Activated CD8-positive, alpha-beta memory T cell treated with anti-CD3 and anti-CD28 coated beads for 1 hour (primary cell): Measurements from ENCODE around the gene ECEL1.
A peak's percentile ranks its signal among the peaks of the same experiment; 100 is the strongest.

ENCODE experiments used
- DNase-seq, 2 donors: peaks; one replicate each; pipeline ENCODE4 v3.0.0-alpha.2; 2020; ENCODE audit warnings: low read depth in 1 of 2; ENCODE audit errors: extremely low read depth in 1 of 2

ECEL1 gene

DNA sequence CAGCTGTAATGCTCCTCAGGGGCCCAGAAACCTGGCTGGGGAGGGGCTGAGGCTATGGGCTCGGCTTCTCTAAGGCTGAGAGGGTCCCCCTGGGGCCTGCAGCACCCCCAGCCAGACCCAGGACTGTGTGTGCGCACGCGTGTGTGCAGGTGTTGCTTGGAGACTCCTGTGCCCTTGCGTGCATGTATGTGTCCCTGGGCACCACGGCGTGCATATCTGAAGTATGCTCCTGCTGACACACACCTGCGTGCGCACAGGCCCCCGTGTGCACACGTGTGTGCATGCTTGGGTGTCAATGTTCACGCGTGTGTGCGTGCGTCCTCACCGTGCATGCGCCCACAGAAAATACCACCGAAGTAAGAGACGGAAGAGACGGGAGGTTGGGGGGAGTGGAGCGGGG lies 14.9 kb upstream of the ECEL1 start:
- peak in 1 of 2 donors; percentile 14 for DNase-seq

DNA sequence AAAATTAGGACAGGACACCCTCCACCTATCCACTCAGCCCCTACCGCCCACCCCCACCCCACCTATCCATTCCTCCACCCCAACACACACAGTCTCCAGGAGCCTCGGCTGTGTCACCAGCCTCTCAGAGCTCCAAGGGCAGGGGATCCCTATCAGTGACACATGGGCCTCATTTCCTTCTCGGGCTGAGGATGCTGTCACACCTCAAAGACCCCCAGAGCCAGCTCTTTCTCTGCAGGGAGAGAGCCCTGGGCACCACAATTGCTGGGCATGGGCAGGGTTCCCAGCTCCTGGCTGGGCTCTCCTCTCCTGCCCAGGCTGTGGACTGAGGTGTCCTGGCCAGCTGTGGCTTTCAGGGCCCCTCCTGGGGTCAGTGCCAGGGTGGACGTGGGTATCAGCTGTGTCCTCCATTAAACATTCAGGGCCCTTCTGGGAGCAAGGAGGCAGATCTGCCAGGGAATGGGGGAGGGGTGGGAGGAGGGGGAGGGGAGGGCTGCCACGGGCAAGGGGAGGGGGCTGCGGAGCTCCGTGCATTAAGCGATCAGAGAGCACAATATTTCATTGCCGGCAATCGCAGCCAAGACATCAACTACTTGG lies 14.3 kb upstream of the ECEL1 start:
- no peak for DNase-seq

DNA sequence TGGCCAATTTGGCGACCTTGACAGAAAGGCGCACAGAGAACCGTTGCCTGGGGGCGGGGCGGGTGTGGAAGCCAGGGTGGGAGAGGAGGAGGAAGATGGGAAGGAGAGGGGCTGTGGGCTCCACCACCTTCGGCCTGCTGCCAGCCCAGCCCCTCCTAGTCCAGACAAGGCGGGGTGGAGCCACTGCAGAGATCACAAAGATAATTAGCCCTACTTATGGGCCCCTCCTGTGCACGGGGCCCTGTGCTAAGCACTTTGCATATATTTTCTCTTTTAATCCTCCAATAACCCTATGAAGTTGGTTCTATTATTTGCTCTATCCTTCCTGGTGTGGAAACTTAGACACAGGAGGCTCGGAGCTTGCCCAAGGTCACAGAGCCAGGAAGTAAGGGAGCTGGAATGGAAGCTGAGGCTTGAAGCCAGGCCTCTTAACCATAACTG lies 13.7 kb upstream of the ECEL1 start:
- DNase-seq = no peak

DNA sequence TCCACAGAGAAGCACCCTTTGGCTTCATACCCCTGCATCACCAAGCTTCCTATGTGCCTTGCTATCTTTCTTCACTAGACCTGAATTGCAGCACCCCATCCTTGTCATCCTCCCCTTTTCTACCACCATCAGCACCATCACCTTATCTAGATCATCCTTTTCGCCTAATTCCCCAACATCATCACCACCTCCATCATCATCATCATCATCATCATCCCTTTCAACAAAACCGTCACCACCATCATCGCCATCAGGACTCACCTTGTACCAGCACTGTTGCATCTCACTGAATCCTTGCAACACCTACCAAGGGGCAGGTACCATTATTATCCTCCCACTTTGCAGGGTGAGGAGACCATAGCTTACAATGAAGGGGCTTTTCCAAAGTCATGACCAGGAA lies 10.8 kb upstream of the ECEL1 start:
- no peak for DNase-seq

DNA sequence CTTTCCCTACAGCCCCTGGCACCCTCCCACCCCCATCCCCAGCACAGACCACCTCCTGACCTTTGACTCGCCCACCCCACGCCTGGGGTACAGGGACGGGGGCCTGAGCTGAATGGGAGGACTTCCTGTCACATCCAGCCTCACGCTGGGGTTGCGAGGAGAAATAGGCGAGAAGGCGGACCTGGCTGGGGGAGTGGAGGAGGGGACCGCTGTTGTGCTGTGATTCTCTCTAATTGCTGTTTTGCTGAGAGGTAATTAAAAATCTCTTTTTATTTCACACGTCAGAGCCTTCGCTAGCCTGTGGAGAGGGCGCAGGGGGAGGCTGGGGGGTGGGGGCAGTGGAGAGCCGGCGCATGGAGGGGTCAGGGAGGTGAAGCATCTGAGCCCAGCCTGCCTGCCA lies 9.7 kb upstream of the ECEL1 start:
- DNase-seq = no peak

DNA sequence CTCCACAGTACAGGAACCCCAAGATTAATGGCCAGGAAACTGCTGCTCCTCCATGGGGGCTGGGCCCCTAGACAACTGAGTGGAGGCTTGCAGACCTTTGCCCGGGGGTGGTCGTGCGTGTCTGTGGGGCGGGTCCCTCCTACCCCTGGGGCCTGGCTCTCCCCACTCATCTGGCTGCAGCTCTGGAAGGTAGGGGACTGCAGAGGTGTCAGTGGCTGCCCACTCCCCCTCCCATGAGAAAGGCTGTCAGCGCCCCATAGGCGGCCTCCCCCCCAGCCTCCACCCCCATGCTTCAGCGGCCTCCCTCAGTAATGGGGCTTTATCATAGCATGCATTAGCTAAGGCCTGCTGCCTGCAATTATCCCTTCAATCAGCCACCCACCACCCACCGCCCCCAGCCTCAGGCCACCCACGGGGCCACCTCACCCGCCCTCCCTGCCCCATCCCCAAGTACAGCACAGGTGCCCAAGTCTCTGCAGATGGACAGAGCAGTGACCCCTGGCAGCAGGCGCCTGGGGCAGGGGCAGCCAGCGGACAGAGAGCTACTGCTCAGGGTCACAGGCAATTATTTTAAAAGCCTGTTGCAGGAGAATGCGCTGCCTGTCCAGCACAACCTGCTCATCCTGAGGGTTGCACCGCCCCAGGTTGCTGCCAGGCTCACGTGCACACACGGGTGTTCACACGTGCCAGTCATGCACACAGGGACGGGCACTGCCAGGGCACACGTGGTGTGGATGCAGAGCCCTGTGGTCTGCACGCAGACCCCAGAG lies 9.1 kb upstream of the ECEL1 start:
- DNase-seq = no peak

DNA sequence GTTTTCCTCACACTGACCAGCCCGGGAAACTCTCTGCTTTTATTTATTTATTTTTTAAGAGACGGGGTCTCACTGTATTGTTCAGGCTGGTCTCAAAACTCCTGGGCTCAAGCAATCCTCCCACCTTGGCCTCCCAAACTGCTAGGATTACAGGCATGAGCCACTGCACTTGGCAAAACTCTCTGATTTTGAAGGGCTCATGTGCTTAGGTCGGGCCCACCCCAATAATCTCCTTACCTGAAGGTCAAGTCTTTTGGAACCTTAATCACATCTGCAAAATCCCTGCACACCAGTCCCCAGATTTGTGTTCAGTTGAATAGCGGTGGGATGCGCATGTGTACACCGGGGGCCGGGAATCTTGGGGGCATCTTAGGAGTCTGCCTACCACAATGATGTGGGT lies 7.7 kb upstream of the ECEL1 start:
- no peak for DNase-seq

DNA sequence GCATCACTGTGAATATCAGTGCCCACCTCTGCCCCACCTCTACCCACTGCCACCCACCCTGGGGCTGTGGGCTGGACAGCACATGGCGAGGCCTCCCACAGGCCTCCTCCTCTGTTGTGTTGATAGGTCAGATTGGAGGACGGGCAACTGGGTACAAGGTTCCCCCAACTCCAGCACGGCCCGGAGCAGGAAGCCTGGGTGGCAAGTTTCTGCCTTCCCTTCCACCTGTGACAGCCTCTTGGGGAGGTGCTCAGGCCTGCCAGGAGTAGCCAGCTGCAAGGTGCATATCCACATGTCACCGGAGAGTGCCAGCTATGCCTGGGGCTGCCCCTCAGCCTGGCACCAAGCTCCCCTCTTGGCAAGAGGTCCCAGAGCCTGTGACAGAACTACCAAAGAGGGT lies 6.9 kb upstream of the ECEL1 start:
- DNase-seq = no peak

DNA sequence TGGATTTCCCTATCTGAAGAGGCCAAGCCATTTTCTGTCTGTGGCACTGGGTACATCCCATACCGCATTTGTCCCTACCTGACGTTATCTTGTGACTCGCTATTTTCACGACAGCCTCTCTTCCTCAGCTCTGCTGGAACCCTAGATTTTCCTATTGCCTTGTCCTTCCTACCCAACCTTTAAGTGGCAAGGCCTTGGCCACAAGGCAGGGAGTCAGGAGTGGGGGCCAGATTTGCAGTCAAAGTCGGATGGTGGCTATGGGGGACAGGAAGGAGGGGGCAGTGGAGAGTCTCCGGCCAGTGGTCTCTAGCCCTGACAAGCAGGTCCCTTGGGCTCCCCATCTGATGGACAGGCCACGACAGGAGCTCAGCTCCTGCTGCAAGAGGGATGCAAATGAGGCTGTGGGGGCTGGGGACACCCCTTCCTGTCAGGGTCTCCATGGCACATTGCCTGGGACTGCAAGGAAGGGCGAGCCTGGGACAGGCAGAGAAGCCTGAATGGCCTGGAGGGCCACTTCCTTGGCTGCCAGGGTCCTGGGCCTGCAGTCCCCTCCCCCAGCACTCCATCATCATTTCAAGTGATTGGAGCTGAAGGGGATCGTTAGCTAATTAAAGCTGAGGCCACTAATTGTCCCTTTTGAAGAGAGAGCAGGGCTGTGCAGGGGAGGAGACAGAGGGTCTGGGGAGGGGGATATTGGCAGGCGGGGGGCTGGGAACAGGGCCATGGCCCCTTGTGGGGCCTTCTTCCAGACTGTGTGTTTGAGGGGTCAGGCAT lies 6.3 kb upstream of the ECEL1 start:
- no peak for DNase-seq

DNA sequence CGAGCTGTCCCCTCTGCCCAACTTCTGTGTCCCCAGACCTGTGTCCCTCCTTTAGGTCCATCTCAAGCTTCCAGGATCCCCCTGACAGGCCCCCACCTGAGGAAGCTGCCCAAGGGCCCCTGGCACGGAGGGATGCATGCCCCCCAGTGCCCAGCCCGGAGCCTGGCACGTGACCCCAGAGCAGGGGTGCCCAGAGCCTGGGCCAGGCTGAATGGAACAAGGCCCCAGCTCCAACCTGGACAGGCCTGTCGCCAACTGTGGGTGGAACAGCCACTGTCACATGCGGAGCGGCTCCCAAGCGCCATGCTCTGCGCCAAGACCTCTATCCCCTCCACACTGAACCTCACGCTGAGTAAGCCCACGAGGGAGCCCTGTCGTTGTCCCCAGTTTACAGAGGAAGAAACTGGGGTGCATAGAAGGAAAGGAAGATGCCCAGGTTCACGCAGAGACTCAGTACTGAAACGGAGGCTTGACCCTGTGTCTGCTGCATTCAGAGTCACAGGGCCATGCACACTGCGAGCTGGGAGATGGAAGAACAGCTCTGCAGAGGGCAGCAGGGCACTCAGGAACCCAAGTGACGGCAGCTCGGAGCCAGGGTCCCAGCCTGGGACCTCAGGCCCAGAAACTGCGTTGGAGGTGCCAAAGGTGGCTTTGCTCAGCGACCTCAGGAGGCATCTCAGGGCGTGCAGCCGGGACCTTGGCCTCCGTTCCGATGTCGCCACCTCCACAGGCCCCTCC lies 5.5 kb upstream of the ECEL1 start:
- DNase-seq = no peak

DNA sequence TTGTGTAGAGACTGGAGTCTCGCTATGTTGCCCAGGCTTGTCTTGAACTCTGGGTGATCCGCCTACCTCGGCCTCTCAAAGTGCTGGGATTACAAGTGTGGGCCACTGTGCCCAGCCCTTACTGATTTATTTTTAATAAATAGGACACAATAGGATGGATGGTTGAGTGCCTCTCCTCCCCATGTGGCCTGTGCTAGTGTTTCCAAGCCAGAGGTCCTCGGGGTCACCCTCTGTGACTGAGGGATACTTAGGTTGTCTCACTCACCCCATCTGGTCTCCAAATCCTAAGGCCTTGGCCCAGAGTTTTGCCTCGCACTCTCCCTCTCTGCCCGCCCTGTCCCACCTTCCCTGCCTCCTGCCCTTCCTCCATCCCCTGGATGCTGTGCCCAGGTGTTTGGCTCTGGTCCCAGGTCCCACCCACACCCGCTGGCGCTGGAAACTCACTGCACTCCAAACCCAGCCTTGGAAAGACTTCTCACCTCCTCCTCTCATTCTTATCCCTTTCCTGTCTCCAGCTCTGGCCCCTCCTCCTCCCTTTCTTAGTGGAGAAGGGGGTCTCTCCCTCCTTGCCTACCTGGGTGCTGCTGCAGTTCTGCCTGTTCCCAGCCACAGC lies 4.7 kb upstream of the ECEL1 start:
- DNase-seq = no peak

DNA sequence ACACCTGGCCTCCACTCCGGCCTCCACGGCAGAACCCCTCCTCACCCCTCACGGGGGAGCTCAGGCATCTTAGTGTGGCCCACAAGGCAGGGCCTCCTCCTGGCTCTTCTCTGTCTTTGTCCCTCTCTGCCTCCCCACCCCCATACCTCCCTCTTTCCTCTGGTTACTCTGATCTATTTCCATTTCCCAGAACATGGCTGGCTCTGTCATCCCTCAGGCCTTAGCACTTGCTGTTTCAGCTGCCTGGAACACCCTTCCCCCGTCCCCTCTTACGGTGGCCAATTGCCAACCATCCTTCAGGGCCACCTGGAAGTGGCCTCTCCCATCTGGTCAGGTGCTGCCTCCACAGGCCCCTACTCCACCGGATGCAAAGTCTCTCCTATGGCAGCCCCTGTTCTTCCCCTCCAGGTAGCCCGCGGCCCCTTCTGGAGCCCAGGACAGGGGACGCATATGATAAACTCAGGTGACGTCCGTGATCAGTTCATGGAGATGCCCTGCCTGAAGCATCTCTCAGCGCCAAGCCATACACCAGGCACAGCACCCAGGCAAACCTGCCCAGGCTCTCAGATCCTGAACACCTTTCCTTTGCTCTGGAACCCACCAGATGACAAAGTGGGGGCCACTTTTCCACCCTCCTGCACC lies 3.6 kb upstream of the ECEL1 start:
- DNase-seq = no peak

DNA sequence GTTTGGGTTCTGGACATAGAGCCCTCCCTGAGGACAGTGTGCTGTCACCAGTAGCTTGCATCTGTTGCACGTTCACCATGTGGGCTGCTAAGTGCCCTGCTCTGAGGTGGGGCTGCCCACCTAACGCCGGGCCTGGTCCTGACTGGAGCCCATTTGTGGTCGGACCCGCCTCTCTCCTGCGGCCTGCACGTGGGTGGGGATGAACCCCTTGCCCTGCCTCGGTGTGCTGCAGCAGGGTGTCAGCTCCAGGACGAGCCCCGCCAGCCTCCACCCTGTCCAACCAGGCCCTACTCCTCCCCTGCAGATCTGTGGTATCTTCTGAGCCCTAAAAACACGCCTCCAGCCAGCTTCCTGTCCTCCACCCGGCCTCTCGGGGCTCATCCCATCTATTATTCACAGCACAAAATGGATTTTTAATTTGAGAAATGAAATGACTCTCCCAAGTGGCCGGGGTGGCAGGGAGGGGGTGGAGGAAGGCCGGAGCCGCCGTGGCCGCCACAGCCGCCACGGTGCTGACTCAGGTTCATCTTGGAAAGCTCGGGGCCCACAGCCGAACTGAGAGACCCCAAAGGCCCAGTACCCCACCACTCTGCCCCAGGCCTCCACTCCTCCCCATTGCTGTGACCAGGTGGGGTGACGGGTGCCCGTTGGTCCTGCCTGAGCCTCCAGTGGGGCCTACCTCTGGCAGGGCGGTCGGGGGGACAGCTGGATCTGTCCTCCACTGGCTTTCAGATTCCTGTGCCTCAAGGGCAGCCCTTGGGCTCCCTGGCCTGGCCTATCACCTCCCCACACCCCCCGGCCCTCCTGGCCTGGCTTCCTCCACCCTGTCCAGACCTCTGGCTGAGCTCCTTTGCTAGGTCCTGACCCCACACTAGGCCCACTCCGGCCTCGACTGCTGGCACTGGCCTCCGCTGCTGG lies 2.8 kb upstream of the ECEL1 start:
- no peak for DNase-seq

DNA sequence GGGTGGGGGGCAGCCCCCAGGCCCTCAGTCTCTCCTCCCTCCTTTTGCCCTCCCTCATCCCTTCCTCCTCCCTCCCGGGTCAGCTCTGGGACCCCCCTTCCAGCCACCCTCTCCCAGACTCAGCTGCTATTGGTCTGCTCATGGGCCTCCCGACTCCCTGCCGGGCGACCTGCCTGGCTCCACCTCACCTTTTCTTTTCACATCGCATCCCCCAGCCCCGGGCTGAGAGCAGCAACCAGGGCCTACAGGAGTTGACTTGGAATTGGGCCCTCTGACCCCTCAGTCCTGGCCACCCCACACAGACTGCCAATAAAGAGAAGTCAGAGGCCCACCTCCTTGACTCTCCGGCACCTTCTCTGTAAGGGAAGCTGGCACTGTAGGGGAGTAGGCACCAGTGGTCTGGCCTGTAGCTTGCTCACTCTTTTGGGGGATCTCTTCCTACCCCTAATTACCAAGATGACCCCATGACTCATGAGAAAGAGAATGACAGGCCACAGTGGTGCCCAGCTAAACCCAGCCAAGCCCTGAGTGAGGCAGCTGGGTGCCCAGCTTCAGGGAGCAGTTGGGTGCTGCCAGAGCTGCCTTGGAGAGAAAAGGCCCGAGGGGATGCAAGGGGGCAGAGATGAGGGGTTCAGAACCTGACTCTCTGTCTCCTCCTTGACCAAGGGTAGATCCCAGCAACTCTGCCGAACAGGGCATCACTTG lies 2.0 kb upstream of the ECEL1 start:
- no peak for DNase-seq

DNA sequence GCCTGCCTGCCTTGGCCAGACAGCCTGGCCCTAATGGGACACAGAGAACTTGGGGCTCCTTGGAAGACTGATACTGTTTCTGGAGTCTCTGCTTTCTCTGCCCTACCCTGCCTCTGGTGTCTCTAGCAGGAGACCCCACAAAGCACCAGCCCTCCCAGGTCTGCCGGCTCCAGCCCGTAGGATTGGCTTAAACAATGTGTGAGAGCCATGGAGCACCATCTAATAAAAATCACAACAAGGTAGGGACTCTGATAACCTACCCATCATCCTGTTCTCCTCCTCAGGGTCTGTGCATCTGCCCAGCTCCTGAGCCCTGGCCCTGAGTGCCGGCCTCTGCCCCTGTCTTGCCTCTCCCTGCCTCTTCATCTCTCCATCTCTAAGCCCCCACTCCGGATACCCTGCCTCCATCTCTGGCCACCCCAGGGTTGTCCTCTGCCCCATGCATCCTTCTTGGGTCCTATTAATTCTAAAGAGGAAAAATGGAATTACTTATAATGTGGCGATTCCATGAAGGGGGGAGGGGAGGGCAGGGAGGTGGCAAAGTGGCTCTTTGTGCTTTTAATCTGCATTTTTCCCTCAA lies 1.2 kb upstream of the ECEL1 start:
- no peak for DNase-seq

DNA sequence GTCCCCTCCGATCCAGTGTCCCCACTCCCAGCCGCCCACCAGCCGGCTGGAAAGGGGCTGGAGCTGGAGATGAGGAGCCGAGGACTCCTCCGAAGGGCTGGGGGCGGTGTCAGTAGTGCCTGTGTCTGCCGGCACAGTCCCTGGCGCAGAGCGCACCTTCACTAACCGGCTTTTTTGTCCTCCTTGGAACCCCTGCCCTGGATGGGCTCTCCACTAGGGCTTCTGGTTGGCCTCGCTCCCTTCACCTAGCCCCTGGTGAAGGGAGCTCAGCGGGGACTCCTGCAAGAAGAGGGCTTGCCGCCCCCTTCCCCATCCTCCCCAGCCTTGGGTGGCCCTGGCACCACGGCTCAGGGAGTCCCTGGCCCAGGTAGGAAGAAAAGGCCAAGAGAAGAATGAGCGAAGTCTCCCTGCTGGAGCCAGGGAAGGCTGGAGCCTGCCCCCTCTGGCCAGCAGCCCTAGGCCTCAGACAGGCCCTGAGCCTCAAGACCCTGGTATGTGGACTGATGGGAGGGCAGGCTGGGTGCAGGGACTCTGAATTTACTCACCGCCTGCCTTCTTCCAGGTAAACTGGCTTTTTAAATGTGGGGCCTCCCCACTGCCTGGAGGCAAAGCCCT lies 570 bp upstream of the ECEL1 start:
- no peak for DNase-seq

DNA sequence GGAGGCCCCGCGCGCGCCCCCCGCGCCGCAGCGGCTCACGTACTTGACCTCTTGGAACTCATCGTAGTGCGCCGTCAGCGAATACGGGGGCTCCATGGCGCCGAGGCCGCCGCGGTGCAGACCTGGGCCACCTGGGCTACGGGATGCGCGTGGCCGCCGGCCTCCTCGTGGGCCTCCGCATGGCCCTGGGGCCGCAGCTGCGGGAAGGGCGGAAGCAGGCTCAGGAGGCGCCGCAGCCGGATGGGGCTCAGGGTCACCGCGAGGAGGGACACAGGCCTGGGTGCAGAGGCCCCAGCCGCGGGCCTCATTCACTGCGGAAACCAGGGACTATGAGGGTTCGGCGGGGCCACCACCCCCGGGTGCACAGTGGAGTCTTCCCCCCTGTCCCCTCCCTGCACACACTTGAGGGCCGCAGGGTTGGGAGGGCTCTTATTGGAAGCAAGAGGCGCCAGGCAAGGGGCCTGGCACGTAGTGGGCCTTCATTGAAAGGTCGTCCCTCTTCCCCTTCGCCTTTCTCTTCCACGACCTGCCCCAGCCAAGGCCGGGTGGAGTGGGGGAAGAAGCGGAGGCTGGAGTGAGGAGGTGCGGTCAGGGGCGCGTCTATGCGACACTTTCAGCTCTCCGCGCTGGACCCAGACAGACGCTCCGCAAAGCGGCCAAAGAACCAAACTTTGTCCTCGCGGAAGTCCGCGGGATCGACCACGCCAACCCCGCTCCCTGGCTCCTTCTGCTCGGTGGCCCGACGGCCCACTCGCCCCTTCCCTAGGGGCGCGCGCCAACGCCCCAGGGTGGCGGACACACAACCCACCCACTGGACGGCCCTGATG lies 863 bp downstream of the ECEL1 start:
- no peak for DNase-seq
